Neural cell (in vitro differentiated cells): Measurements from ENCODE around the gene ARFGEF3. TPM values are rescaled to one million over a fixed set of nuclear protein-coding genes. Genes with fewer than 3 reads are reported as not detected.

Experiments used
- H2AFZ ChIP-seq: fragments of 200-600, 300-800 bp; sonication (generic), shearing (Covaris generic); 2 replicates; pipeline ENCODE4 v1.6.0; 2014; ENCODE audit warnings: low read depth, mild to moderate bottlenecking, antibody characterized with exemption, low read length, moderate library complexity
- H3F3A ChIP-seq: fragments of 200-600 bp; shearing (Covaris generic); 2 replicates; pipeline ENCODE4 v1.6.1; 2016; ENCODE audit warnings: mild to moderate bottlenecking, moderate library complexity, mixed read lengths, antibody characterized with exemption, low read length; ENCODE audit not compliant: insufficient read depth, poor library complexity, severe bottlenecking
- H3K27ac ChIP-seq: fragments of 200-600, 300-800 bp; sonication (generic), shearing (Covaris generic); 2 replicates; pipeline ENCODE4 v1.5.1; 2014; ENCODE audit warnings: mild to moderate bottlenecking, low read length, moderate library complexity
- H3K27me3 ChIP-seq: fragments of 300-800, 200-600 bp; sonication (generic), shearing (Covaris generic); 2 replicates; pipeline ENCODE4 v1.6.0; 2014; ENCODE audit warnings: mild to moderate bottlenecking, low read depth, low read length, moderate library complexity; ENCODE audit not compliant: insufficient read depth
- H3K36me3 ChIP-seq: fragments of 300-800, 200-600 bp; sonication (generic), shearing (Covaris generic); 2 replicates; pipeline ENCODE4 v1.5.1; 2014; ENCODE audit warnings: mild to moderate bottlenecking, antibody characterized with exemption, low read length, moderate library complexity; ENCODE audit not compliant: insufficient read depth
- H3K4me2 ChIP-seq: fragments of 300-800, 200-600 bp; sonication (generic), shearing (Covaris generic); 2 replicates; pipeline ENCODE4 v1.6.0; 2014; ENCODE audit warnings: mild to moderate bottlenecking, low read length
- H3K4me3 ChIP-seq: fragments of 300-800, 200-600 bp; sonication (generic), shearing (Covaris generic); 2 replicates; pipeline ENCODE4 v1.5.1; 2014; ENCODE audit warnings: mild to moderate bottlenecking, low read length, moderate library complexity
- H3K79me2 ChIP-seq: fragments of 200-600 bp; shearing (Covaris generic); replicated peaks from 2 replicates; pipeline ENCODE4 v1.6.0; 2014; ENCODE audit warnings: mild to moderate bottlenecking, low read length, moderate library complexity; ENCODE audit not compliant: insufficient read depth
- H3K9ac ChIP-seq: fragments of 300-800, 200-600 bp; sonication (generic), shearing (Covaris generic); 2 replicates; pipeline ENCODE4 v1.6.1; 2016; ENCODE audit warnings: mild to moderate bottlenecking, low read length, mixed read lengths
- H3K9me2 ChIP-seq: fragments of 200-600 bp; shearing (Covaris generic); 2 replicates; pipeline ENCODE4 v1.6.1; 2016; ENCODE audit warnings: mild to moderate bottlenecking, low read length, mixed read lengths; ENCODE audit not compliant: insufficient read depth
- H3K9me3 ChIP-seq: fragments of 200-600, 300-800 bp; sonication (generic), shearing (Covaris generic); 2 replicates; pipeline ENCODE4 v1.6.1; 2016; ENCODE audit warnings: mild to moderate bottlenecking, mixed run types, low read length, moderate library complexity, mixed read lengths
- H4K20me1 ChIP-seq: fragments of 200-600 bp; shearing (Covaris generic); 2 replicates; pipeline ENCODE4 v1.6.1; 2016; ENCODE audit warnings: mild to moderate bottlenecking, mixed run types; ENCODE audit not compliant: insufficient read depth
- EP300 ChIP-seq: fragments of 450-650 bp; conservative IDR thresholded peaks from 2 replicates; pipeline ENCODE4 v1.6.1; 2014; ENCODE audit warnings: antibody characterized with exemption, mild to moderate bottlenecking, moderate library complexity; ENCODE audit not compliant: poor library complexity, severe bottlenecking
- EZH2 ChIP-seq: fragments of 200-600, 300-800 bp; shearing (Covaris generic), sonication (generic); IDR thresholded peaks from 2 replicates; pipeline ENCODE4 v1.6.1; 2014; ENCODE audit warnings: antibody characterized with exemption, low read length, borderline replicate concordance, mild to moderate bottlenecking; ENCODE audit not compliant: insufficient read depth, poor library complexity, severe bottlenecking
- MXI1 ChIP-seq: fragments of 450-650 bp; conservative IDR thresholded peaks from 2 replicates; pipeline ENCODE4 v1.6.1; 2014; ENCODE audit warnings: antibody characterized with exemption, mild to moderate bottlenecking; ENCODE audit not compliant: poor library complexity, severe bottlenecking
- POLR2AphosphoS5 ChIP-seq: IDR thresholded peaks from 2 replicates; pipeline ENCODE4 v1.6.1; 2012
- RAD21 ChIP-seq: fragments of 450-650 bp; conservative IDR thresholded peaks from 2 replicates; pipeline ENCODE4 v1.6.1; 2014; ENCODE audit warnings: antibody characterized with exemption, mild to moderate bottlenecking, moderate library complexity
- REST ChIP-seq: IDR thresholded peaks from 2 replicates; pipeline ENCODE4 v1.6.1; 2012; ENCODE audit warnings: borderline replicate concordance
- SMC3 ChIP-seq: fragments of 450-650 bp; conservative IDR thresholded peaks from 2 replicates; pipeline ENCODE4 v1.6.1; 2014; ENCODE audit warnings: antibody characterized with exemption, mild to moderate bottlenecking, moderate library complexity; ENCODE audit not compliant: poor library complexity
- TAF1 ChIP-seq: IDR thresholded peaks from 2 replicates; pipeline ENCODE4 v1.6.1; 2012; ENCODE audit warnings: low read depth
- polyA plus RNA-seq: library from polyadenylated mRNA; depleted of rRNA; stranded (reverse); fragments of >200 nt; gene quantifications from 2 replicates; pipeline ENCODE4 v1.2.3, GENCODE V29; 2014

ARFGEF3 gene
- polyA plus RNA-seq, 1 donor from 2014 or later, result 4.6 TPM

- Histone ChIP-seq H2AFZ (no peak overlapping the region), H4K20me1 (no peaks in the 10 kb centered on the region), H3F3A (no peaks in the 10 kb centered on the region), H3K27ac (no peak overlapping the region), H3K9me2 (no peaks in the 10 kb centered on the region), H3K9me3 (no peaks in the 10 kb centered on the region), H3K4me3 (no peak overlapping the region), H3K79me2 (no peaks in the 10 kb centered on the region), H3K36me3 (no peaks in the 10 kb centered on the region), H3K27me3 (no peaks in the 10 kb centered on the region), H3K4me2 (no peak overlapping the region), H3K9ac (no peak overlapping the region)
- no peak for TF ChIP-seq MXI1
- TF ChIP-seq POLR2AphosphoS5, result no peak
- TF ChIP-seq REST, result no peak
- no peak for TF ChIP-seq EP300
Observed at GRCh38 chr6:138241934-138242333, 80.2 kb downstream of the ARFGEF3 start.

GRCh38 chr6:138242987-138243592 is 81.4 kb downstream of the ARFGEF3 start:
- no peaks in the 10 kb centered on the region for H3K9me3 ChIP-seq
- no peaks in the 10 kb centered on the region for H4K20me1 ChIP-seq
- H3K9ac ChIP-seq, result no peak overlapping the region
- H3K36me3 ChIP-seq, result no peaks in the 10 kb centered on the region
- H3K4me2 ChIP-seq, result no peak overlapping the region
- no peaks in the 10 kb centered on the region for H3K79me2 ChIP-seq
- no peak for TF ChIP-seq SMC3
- no peak for TF ChIP-seq MXI1
- TF ChIP-seq EZH2, result no peak
- no peak for TF ChIP-seq POLR2AphosphoS5
- no peak for TF ChIP-seq REST
- no peak for TF ChIP-seq RAD21
- no peak for TF ChIP-seq TAF1
- no peak overlapping the region for H3K4me3 ChIP-seq
- no peak overlapping the region for H2AFZ ChIP-seq
- H3K9me2 ChIP-seq, result no peaks in the 10 kb centered on the region
- H3F3A ChIP-seq, result no peaks in the 10 kb centered on the region
- no peak overlapping the region for H3K27ac ChIP-seq
- no peaks in the 10 kb centered on the region for H3K27me3 ChIP-seq
